ENCODE results near the gene BRD4.
A peak's percentile ranks its signal among the peaks of the same experiment; 100 is the strongest.
"Not testable (repeated sequence)": the region's sequence is repeated elsewhere in the genome, so short reads cannot be mapped to it uniquely, and the experiment has no call there.

Gene BRD4

DNA sequence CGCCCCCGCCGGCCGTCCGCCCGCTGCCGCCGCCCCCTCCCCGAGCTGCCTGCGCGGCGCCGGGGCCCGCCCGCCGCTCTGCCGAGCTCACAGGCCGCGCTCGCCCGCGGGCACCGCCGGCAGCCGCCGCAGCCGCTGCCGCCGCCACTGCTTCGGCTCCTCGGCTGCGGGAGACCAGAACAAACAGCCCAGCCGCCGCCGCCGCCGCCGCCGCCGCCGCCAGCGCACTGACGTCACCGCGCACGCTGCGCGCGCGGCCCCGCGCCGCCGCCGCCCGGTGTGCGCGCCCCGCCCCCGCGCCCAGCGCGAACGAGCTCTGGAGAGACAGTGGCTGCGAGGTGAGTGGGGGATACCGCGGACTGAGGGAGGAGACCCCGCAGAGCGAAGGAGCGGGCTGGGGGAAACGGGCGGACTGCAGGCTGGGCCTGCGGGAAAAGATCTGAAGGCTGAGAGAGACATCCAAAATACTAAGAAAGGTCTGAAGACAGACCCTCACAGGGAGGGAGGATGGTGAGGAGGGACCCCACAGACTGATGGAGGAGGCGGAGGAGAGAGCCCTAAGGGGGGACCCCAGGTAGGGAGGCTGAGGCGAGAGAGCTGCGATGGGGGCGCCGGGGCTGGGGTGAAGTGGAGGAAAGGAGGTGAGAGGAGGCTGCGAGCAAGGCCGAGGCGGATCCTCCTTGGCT lies at the start of gene BRD4:
Gene BRD4 (minus strand): TSS at position 229 of the 686 bp plus-strand sequence. CDS start 59,440 bp downstream, outside the sequence.
- peak; percentile 85 for DNase-seq (ENCODE audit: low spot score)

DNA sequence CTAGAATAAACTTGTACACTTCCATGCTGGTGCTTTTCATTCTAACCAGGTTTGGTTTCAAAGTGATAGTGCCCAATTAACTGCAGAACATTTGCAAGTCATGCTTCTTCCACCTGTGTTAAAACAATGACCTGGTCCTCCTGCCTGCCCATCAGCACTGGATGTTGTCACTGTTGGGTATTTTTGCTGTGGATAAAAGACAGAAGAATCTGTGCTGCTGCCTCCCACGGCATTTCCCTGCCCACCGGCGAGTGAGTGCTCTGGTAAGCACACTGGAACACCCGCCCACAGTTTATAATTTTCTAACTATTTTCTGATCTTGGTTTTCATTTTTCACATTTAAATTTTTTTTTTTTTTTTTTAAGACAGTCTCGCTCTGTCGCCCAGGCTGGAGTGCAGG lies 49.5 kb upstream of the BRD4 start:
- no peak for DNase-seq (ENCODE audit: low spot score)

DNA sequence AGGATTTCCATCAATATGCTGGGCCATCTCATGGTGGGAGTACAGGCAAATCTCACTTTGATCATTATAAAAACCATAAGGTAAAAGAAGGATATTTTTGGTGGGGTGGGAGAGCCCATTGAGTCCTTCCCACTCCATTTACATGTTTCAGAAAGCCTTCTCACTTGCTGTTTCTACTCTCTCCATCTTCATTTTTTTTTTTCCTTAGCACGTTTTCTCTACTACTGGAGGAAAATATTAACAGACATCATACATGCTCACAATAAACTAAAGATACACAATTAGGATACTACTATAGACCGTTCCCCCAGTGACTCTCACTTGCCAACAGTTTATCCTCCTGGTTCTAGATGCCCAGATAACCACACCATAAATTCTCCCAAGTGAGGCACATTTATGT lies 49.1 kb upstream of the BRD4 start:
- no peak for DNase-seq (ENCODE audit: low spot score)

DNA sequence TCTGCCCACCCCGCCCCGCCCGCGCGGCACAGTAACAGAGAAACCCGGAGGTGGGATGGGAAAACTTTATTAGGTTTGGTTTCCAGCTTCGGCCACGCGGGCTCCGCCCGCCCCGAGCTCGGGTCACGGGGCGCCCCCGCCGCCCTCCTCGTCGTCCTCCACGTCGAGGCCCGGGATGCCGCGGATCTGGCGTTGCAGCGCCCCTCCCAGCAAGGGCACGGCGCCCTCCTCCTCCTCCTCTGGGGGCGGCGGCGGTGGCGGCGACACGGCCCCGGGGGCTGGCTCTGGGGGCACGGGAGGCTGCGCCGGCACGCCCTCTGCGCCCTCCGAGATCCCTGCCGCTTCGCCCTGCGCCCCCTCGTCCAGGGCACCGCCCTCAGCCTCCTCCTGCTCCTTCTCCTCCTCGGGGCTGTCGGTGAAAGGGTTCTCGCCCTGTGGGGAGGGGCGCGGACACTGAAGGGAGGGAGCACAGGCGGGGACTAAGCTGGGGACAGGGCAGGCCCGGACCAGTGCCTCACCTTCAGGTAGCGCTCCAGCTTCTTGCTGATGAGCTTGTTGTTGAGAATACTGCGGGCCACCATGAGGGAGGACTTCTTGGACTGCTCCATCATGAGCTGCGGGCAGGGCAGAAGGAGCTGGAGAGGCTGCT lies 47.8 kb upstream of the BRD4 start:
- DNase-seq (ENCODE audit: low spot score) = peak; percentile 2

DNA sequence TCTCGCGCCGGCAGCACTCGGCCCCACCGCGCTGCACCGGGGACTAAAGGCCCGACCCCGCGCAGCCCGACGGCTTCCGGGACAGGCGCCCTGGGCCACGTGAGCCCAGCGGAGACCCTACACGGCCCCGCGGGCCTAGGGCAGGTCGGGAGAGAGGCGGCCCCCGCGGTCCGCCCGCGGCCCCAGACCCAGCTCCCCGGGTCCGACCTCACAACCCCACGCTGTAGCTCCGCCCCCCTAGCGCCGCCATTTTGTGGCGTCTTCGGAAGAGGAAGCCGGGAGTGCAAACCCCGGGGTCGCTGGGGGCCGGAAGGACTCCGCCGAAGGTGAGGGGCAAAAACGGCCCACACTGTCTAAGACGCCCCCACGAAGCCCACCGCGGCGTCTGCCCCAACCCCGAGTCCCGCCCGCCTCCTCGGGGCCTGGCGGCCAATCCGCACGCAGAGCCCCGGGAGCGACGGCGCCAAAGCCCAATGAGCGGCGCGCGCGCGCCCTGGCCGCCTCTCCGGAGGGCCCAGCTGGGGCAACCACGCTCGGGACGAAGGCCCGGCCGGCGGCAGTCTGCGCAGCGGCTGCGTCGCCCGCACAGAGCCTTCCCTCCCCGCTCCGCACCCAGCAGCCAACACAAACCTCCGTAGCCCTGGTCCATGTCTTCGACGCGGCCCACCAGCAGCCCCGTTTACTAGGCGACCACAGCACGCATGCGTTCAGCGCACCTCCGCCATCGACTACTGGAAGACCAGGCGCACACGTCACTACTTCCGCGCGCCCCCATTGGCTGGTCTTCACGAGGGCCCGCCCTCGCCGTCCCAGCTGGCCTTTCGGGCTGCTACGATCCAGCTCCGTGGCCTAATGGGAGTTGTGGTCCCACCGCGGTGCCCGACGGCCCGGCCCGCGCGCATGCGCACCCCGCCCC lies 47.0 kb upstream of the BRD4 start, which contains the start of gene AKAP8:
Gene AKAP8 (minus strand): TSS at position 705 of the 916 bp plus-strand sequence. CDS start 56 bp downstream, at position 649.
- DNase-seq (ENCODE audit: low spot score) = peak; percentile 98

DNA sequence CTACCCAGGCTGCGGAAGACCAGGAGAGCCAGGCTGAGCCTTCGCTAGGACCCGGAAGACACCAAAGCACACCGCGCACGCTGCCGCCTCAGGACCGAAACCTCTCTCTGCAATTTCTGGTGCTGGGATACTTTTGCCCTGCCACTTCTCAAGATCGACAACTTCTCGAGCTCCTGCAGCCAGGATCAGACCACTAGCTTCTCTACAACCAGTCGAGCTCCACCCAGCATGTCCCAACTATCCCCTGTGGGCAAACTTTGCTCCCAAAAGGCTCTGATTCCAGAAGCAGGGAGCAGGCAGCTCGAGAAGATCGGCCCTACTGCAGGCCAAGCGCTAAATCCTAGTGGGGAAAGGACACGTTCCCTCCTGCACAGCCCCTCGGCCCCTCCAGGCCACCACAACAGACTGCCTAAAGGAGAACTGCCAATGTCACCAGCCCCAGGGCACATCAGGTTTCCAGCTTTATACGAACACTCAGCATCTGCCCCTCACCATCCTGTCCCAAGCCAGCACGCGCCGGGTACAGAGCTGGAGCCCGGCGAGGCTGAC lies 46.3 kb upstream of the BRD4 start:
- DNase-seq (ENCODE audit: low spot score) = peak; percentile 34

DNA sequence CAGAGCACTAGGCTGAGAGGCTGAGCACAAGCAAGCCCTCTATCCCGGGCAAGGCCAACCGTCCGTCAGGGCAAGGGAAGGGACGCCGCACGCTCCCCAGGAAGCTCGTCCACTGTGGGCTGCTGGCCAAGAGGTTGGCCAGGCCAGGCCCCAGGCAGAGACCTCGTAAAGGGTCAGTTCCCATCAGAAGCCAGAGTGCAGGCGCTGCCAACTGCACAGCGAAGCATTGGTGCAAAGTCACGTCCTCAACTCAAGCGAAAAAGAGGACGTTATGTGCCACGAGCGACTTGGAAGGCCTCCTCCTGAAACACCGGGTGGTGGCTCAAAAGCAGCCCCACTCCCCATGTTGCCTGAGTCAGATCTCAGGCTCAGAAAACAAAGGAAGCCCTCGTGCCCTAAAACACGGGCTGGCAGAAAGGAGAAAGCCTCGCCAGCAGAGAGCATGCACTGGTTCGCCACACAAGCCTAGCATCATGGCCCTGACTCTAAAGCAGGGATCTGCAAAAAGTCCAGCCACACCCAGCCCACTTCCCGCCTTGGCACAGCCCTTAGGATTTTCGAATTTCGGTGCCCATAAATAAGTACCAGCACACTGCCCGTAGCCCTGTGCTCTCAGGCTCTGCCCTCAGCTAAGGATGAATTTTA lies 42.6 kb upstream of the BRD4 start:
- DNase-seq (ENCODE audit: low spot score) = no peak

DNA sequence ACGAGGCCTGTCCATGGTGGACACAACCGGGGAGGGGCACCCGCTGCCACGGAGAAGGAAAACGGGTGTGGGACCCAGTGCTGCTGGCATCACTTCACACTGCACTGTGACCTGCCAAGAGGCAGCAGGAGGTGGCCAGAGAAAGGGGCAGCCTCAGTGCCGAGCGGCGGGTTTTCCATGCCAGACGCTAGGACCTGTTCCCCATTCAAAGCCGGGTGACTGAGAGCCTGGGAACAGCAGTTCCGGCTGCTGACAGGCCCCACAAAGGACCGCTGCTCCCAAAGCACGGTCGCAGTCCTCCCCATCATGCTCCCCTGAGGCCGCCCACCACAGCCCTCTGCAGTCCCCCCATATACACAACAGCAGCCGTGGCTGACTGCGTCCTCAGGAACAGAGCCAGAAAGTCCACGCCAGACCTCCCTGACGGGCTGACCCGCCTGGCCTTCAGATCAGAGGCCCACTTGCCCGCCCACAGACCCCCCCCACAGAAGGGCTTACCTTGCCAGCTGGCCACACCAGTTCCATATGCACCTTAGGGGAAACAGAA lies 41.8 kb upstream of the BRD4 start:
- DNase-seq (ENCODE audit: low spot score) = no peak

DNA sequence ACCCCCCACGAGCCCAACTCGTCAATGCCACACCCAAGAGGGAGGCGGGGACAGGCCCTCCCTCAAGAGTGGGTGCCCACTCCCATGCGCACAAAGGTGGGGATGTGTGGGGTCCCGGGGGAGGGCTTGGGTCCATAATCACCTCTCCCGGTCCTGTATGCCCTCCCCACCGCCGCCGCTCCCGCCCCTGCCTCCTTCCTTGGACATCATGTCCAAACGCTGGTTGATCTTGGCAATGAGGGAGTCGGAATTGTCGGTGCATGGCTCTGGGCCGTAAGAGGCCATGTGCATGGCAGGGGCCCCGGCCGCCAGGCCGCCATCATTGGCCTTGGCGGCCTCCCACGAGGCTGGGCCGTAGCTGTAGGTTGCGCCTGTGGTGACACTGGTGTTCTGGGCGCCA lies 41.3 kb upstream of the BRD4 start:
- DNase-seq (ENCODE audit: low spot score) = no peak

DNA sequence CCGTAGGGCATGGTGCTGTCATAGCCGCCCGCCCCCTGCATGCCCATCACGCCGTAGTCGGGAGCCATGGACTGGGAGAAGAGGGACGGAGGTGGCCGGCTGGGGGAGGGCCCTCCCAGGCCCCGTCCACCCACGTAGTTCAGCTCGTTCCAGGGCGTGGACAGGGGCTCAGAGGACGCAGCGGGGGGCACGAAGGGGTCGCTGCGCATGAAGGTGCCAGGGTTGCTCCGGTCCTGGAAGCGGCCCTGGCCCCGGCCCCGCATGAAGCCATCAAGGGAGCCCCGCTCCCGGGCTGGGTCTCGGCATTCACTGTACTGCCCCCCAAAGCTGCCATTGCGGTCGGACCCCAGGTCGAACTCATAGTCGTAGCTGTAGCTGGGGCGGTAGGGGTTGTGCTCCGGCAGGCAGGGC lies 40.6 kb upstream of the BRD4 start:
- DNase-seq (ENCODE audit: low spot score) = no peak

DNA sequence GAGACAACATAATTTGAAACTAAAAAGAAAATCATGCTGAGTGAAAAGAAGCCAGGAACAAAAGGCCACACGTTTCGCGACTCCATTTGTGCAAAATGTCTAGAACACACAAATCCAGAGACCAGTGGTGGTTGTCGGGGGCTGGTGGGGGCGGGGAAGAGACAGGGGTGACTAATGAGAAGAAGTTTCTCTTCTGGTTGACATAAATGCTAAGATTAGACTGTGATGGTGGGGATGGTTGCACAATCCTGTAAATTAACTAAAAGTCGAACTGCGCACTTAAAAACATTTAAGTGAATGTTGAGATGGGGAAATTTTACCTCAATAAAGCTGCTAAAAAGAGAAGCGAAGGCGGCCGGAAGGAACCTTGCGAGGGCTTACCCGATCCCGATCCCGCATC lies 40.1 kb upstream of the BRD4 start:
- no peak for DNase-seq (ENCODE audit: low spot score)

DNA sequence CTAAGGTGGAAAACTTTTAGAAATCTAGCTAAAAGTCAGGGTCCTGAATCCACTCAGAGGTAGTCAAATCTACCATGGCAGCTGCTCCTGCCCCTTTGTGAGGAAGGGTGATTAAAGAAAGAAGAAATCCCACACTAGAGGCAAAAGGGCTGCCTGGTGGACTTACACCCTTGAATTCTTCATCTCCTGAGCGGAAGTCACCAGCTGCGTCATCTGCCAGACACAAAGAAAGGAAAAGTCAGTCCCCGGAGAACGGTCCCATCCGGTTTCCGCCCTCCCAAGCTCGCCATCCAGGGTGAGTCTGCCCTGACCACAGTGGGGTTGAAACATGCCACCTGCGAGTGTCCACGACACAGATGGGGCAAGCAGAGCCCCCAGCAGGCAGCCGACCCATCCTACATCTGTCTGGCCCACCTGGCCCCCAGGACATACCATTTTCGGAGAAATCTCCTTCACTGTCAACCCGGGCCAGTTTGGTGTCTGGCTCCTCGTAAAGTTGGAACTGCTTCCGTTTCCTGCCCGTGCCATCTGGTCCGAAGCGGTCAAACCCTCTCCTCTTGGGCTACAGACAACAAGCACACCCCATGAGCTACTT lies 39.5 kb upstream of the BRD4 start:
- DNase-seq (ENCODE audit: low spot score) = no peak

DNA sequence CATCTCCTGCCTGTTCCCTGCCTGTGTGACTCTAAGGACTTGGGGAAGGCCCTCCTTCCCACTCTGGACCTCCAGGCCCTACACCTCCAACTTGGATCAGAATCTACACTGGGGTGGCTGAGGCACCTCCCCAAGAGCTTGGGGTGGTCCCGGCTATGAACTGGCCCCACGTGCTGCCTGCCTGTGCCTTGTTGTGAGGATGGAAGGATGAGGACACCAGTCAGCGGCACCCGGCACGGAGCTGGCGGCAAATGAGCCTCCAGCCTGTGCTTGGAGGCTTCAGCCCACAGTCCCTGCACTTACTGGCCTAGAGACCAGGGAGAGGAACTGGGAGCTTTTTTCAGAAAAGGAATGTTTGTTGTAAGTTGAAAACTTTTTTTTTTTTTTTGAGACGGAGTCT lies 38.8 kb upstream of the BRD4 start:
- DNase-seq (ENCODE audit: low spot score) = no peak

DNA sequence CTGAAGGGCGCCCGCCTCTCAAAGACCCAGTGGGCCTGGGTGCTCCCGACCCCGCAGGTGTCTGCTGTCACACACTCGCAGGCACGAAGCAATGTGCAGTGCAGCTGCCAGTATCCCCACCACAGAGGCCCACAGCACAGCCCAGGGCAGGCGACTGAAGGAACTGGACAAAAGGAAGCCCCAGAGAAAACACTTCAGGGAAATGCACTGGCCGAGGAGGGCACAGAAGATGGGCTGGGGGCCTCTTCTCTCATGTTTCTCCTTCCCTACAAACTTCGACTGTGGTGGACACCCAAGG lies 37.2 kb upstream of the BRD4 start:
- DNase-seq (ENCODE audit: low spot score) = no peak

DNA sequence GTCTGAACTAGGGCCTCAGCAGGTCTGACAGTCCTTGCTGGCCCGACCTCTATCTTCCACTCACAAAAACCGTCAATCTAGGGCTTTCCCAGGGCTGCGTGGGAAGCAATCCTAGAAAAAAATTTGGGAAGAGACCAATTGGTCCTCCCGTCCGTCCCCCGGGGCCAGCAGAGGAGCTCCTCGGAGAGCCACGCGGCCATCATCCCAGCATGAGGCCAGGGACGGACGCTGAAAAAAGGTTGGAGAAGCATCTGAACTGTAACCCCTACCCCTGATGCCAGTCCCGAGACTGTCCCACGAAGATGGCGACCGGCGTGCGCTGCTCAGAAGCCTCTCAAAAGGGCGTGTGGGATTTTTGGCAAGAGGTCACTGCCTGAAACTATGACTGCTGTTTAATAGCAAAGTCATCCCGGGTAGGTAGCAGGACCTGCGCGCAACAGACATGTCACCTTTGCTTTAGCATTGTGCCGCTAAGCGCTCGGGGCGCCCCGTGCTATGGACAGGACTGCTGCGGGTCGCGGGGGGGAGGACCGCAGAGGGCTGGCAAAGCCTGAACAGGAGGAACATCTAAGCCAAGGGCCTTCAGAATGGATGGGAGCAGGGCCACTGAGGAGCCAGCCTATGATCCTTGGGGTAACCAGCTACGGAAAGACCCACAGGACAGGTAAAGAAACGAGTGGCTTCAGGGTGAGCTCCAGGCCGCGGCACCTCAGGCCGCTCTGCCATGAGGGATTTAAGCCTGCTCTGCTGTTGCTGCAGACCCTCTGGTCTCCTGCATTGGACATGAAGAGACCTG lies 36.7 kb upstream of the BRD4 start:
- DNase-seq (ENCODE audit: low spot score) = no peak

DNA sequence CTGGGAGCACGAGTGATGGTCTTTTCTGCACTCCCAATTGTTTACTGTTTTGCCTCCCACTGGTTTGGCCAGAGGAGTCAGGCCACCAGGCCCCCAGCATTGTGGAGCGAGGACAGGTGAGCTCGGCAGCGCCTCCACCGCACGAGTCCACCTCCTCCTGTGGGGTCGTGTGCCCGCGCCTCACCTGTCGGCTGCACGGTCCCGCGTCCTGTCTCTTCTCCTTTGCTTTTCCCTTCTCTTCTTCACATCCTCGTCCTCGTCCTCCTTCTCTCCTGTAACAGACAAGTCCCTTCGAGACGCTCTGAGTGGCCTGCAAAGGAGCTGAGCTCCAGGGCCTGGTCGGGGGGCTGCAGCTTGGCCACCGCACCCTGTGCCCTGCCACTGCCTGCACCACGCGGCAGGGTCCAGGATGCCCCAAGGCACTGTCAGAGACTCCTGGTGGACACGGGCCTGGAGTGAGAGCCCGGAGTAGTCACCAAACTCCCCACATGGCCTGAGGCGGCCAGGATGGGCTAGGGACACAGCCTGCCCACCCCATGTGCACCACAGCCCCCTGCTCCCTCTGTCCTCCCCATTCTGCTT lies 35.8 kb upstream of the BRD4 start:
- no peak for DNase-seq (ENCODE audit: low spot score)

DNA sequence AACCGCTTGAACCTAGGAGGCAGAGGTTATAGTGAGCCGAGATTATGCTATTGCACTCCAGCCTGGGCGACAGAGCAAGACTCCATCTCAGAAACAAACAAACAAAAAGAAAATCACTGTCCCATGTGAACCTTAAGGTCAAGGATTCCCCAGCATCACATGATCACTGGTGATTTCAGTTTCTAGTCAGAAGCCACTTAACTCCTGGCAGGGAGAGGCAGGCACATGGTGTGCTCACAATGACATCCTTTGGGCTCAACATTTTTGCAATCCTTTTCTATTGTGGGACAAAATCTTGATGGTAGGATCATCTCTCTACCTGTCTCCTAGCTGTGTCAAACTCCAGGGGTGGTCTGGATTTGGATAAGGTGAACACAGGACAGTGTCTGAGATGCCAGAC lies 35.1 kb upstream of the BRD4 start:
- no peak for DNase-seq (ENCODE audit: low spot score)

DNA sequence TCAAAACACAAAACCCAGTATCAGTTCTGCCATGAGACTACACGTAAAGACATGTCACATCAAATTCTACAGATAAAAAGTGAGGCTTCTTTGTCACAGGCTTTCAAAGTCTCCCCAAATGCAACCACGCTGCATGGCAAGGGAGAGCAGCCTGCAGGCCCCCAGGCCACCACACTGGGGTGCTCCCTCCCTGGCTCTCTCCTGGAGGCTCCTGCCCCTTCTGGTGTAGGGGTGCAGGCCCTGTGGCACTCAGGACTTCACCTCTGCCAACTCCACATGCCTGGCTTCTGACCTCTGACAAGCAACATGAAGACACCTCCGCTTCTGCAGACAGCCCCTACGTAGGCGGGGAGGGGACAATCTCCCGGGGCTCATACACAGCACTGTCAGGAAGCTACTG lies 32.9 kb upstream of the BRD4 start:
- no peak for DNase-seq (ENCODE audit: low spot score)

DNA sequence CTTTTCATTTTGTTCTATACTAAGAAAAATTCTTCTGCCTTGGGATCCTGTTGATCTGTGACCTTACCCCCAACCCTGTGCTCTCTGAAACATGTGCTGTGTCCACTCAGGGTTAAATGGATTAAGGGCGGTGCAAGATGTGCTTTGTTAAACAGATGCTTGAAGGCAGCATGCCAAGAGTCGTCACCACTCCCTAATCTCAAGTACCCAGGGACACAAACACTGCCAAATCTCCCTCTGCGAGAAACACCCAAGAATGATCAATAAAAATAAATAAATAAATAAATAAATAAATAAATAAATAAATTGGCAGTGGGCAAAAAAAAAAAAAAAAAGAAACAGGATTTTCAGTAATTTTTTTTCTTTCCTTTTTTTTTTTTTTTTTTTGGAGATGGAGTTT lies 31.5 kb upstream of the BRD4 start:
- DNase-seq (ENCODE audit: low spot score) = not testable (repeated sequence)

DNA sequence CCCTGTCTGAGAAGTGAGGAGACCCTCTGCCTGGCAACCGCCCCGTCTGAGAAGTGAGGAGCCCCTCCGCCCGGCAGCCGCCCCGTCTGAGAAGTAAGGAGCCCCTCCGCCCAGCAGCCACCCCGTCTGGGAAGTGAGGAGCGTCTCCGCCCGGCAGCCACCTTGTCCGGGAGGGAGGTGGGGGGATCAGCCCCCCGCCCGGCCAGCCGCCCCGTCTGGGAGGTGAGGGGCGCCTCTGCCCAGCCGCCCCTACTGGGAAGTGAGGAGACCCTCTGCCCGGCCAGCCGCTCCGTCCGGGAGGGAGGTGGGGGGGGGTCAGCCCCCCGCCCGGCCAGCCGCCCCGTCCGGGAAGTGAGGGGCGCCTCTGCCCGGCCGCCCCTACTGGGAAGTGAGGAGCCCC lies 30.7 kb upstream of the BRD4 start:
- DNase-seq (ENCODE audit: low spot score) = not testable (repeated sequence)
